ENCODE data around the gene SLC9A9.

The SLC9A9 gene

GRCh38 chr3:143232981-143233380 lies 615.3 kb downstream of the SLC9A9 start:
- DNase-seq = no peak

- no peak for DNase-seq
These were observed 619.9 kb downstream of the SLC9A9 start for GRCh38 chr3:143228405-143228804.

- DNase-seq = no peak
These were observed 621.5 kb downstream of the SLC9A9 start for GRCh38 chr3:143226678-143227291.

- DNase-seq = no peak
These were observed 623.6 kb downstream of the SLC9A9 start for GRCh38 chr3:143224716-143225115.

- DNase-seq = no peak
These were observed 625.3 kb downstream of the SLC9A9 start for GRCh38 chr3:143222981-143223380.

GRCh38 chr3:143222505-143222904 lies 625.8 kb downstream of the SLC9A9 start:
- no peak for DNase-seq

- DNase-seq = no peak
These were observed 626.8 kb downstream of the SLC9A9 start for GRCh38 chr3:143221446-143221845.

GRCh38 chr3:143220741-143221140 lies 627.5 kb downstream of the SLC9A9 start:
- DNase-seq = no peak

- no peak for DNase-seq
These were observed 630.0 kb downstream of the SLC9A9 start for GRCh38 chr3:143218166-143218835.

GRCh38 chr3:143217283-143217682 lies 631.0 kb downstream of the SLC9A9 start:
- DNase-seq = no peak

- DNase-seq = no peak
These were observed 631.5 kb downstream of the SLC9A9 start for GRCh38 chr3:143216709-143217182.
